K562 (cell line): ENCODE measurements around the gene ABCB9. TPM values are rescaled to one million over a fixed set of nuclear protein-coding genes. Genes with fewer than 3 reads are reported as not detected.
A peak's percentile ranks its signal among the peaks of the same experiment; 100 is the strongest.

Experiments
- CEBPB ChIP-seq: fragments of 450-650 bp; IDR thresholded peaks from 2 replicates; pipeline ENCODE4 v1.6.1; 2016; ENCODE audit warnings: missing genetic modification characterization, missing compliant biosample characterization
- CEBPG ChIP-seq, 3 experiments: fragments of 200-800 bp in 1 of 3; sonication (Bioruptor generic) in 1 of 3; sonication (generic) in 1 of 3; formaldehyde crosslinking in 1 of 3; IDR thresholded peaks in 2 of 3; conservative IDR thresholded peaks in 1 of 3; 2 replicates each; pipeline versions ENCODE4 v1.6.1 to v1.8.0; 2016 to 2022; ENCODE audit warnings: missing compliant biosample characterization in 2 of 3, missing genetic modification characterization in 2 of 3, mild to moderate bottlenecking in 1 of 3, missing genetic modification reagents in 1 of 3
- CHD1 ChIP-seq: fragments of 200-600 bp; sonication (generic); IDR thresholded peaks from one replicate; pipeline ENCODE4 v1.6.1; 2012; ENCODE audit warnings: mild to moderate bottlenecking, moderate library complexity, low read length, inconsistent platforms
- DPF2 ChIP-seq: fragments of 450-650 bp; IDR thresholded peaks from 2 replicates; pipeline ENCODE4 v1.6.1; 2016
- EP300 ChIP-seq: IDR thresholded peaks from 2 replicates; pipeline ENCODE4 v1.6.1; 2012; ENCODE audit warnings: low read length, improper control_type of control experiment
- ERF ChIP-seq: fragments of 450-650 bp; formaldehyde crosslinking; IDR thresholded peaks from 2 replicates; pipeline ENCODE4 v1.4.0; 2020; ENCODE audit warnings: mild to moderate bottlenecking, mixed read lengths
- ETV5 ChIP-seq: sonication (generic); formaldehyde crosslinking; IDR thresholded peaks from 2 replicates; pipeline ENCODE4 v1.4.0; 2020; ENCODE audit warnings: low read depth, mild to moderate bottlenecking, missing genetic modification reagents
- HNRNPL ChIP-seq: fragments of 200-400 bp; formaldehyde crosslinking; IDR thresholded peaks from 2 replicates; pipeline ENCODE4 v1.6.1; 2017; ENCODE audit warnings: low read depth, mild to moderate bottlenecking, low read length
- HNRNPLL ChIP-seq: fragments of 200-400 bp; formaldehyde crosslinking; IDR thresholded peaks from 2 replicates; pipeline ENCODE4 v1.6.1; 2017; ENCODE audit warnings: low read length, low read depth, mild to moderate bottlenecking; ENCODE audit not compliant: poor library complexity, severe bottlenecking
- KDM5B ChIP-seq: fragments of 200-600 bp; sonication (generic); IDR thresholded peaks from 2 replicates; pipeline ENCODE4 v1.6.1; 2012; ENCODE audit warnings: low read depth, mild to moderate bottlenecking, moderate library complexity, low read length, control low read depth, inconsistent platforms; ENCODE audit not compliant: insufficient replicate concordance
- MTA2 ChIP-seq: fragments of 450-650 bp; IDR thresholded peaks from 2 replicates; pipeline ENCODE4 v1.6.1; 2016; ENCODE audit warnings: low read depth
- NR2C1 ChIP-seq, 2 experiments: fragments of 450-650 bp; IDR thresholded peaks; 2 replicates each; pipeline ENCODE4 v1.6.1; 2017; ENCODE audit warnings: mild to moderate bottlenecking in 2 of 2, antibody characterized with exemption in 1 of 2, inconsistent platforms in 1 of 2, missing compliant biosample characterization in 1 of 2, missing genetic modification characterization in 1 of 2
- PHB ChIP-seq: fragments of 250-450 bp; sonication (Bioruptor Pico); IDR thresholded peaks from 2 replicates; pipeline ENCODE4 v1.5.0; 2021
- RNF2 ChIP-seq: sonication (generic); IDR thresholded peaks from 2 replicates; pipeline ENCODE4 v1.6.1; 2016
- SMARCE1 ChIP-seq: fragments of 450-650 bp; IDR thresholded peaks from 2 replicates; pipeline ENCODE4 v1.7.1; 2016; ENCODE audit warnings: mild to moderate bottlenecking
- SNIP1 ChIP-seq: fragments of 450-650 bp; IDR thresholded peaks from 2 replicates; pipeline ENCODE4 v1.7.1; 2017; ENCODE audit warnings: low read depth, mild to moderate bottlenecking
- SPI1 ChIP-seq: IDR thresholded peaks from 2 replicates; pipeline ENCODE4 v1.6.1; 2011; ENCODE audit warnings: low read depth, low read length, control low read depth, borderline replicate concordance
- TEAD1 ChIP-seq, 2 experiments: fragments of 450-650 bp in 1 of 2; sonication (generic) in 1 of 2; formaldehyde crosslinking; IDR thresholded peaks; 2 replicates each; pipeline versions ENCODE4 v1.4.0 to v1.8.0; 2020 to 2022; ENCODE audit warnings: mild to moderate bottlenecking in 2 of 2, missing genetic modification reagents in 1 of 2
- TEAD4 ChIP-seq, 2 experiments: sonication (generic) in 1 of 2; formaldehyde crosslinking in 1 of 2; IDR thresholded peaks; 2 replicates each; pipeline versions ENCODE4 v1.6.1 to v1.8.0; 2012 to 2022; ENCODE audit warnings: borderline replicate concordance in 1 of 2, inconsistent platforms in 1 of 2, low read length in 1 of 2, mild to moderate bottlenecking in 1 of 2, missing genetic modification reagents in 1 of 2
- ZFP36 ChIP-seq: fragments of 150-350 bp; IDR thresholded peaks from 2 replicates; pipeline ENCODE4 v1.6.1; 2018; ENCODE audit warnings: low read length, low read depth; ENCODE audit not compliant: partially characterized antibody
- ZNF217 ChIP-seq: sonication (generic); formaldehyde crosslinking; IDR thresholded peaks from 2 replicates; pipeline ENCODE4 v1.8.0; 2022; ENCODE audit warnings: mild to moderate bottlenecking, missing genetic modification reagents
- polyA plus RNA-seq, 8 experiments: library from polyadenylated mRNA; depleted of rRNA in 4 of 8; stranded (reverse) in 5 of 8; unstranded in 3 of 8; fragments of >200 nt; fragmentation: Nextera tagmentation in 2 of 8; fragmentation: Illumina TruSeq in 1 of 8; extraction: Ambion mirVana in 2 of 8; extraction: Trizol in 1 of 8; gene quantifications; 2 replicates each; pipeline versions ENCODE4 v1.2.1 to v1.2.3, GENCODE V29; 2011 to 2014; ENCODE audit warnings: inconsistent platforms in 1 of 8, missing spikeins in 1 of 8
- total RNA-seq, 7 experiments: library from RNA; depleted of rRNA in 6 of 7; stranded (reverse); fragments of >200 nt in 6 of 7; fragmentation: Illumina TruSeq in 2 of 7; extraction: Trizol in 2 of 7; gene quantifications; 2 replicates each; pipeline versions ENCODE4 v1.2.1 to v1.2.3, GENCODE V29; 2011 to 2021; ENCODE audit warnings: low replicate concordance in 1 of 7
- TF ChIP-seq, protein P1 (sequence below): fragments of 450-650 bp; formaldehyde crosslinking; IDR thresholded peaks from 2 replicates; pipeline ENCODE4 v1.4.0; 2022; ENCODE audit warnings: missing genetic modification characterization
- TF ChIP-seq, protein P2 (sequence below): fragments of 250-450 bp; sonication (Bioruptor Pico); IDR thresholded peaks from 2 replicates; pipeline ENCODE4 v1.5.1; 2021; ENCODE audit warnings: mild to moderate bottlenecking
- TF ChIP-seq, protein P3 (sequence below): sonication (generic); formaldehyde crosslinking; IDR thresholded peaks from 2 replicates; pipeline ENCODE4 v1.8.1; 2023; ENCODE audit warnings: mild to moderate bottlenecking, missing genetic modification reagents

ABCB9 gene
- total and polyA plus RNA-seq, 9 of the 15 experiments (the other 6 are each of a cell fraction or from before 2014, with no cell fraction given) = 0.20 to 12.6 (median 6.2) TPM

DNA sequence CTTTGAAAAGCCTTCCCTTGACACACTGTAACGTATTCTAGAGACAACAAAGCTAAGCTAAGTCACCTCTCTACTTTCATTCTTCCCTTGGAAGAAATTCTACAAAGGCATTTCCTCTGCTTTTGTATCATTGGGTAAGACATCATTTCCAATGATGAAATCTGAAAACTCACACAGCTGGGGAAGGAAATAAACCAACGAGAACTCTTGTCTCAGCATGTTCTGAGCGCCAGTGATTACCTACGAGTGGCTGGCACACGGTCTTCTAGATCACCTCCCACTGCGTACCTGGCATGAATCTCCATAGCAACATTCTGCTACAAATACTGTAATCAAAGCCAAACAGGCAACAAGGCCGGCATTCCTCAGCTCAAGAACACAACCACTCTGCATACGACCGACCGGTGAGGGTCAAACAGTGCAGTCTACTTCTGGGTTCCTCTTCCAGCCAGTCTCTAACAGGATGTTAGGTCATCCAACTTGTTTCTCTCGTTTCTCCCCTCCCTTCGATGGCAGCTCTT, 78.0 kb downstream of the ABCB9 start (continued):
- TF ChIP-seq SNIP1 = 0 out of 2 replicates have a peak, but pooled peaks have one; percentile 3
- no peak for TF ChIP-seq ZFP36
- no peak for TF ChIP-seq EP300
- peak; percentile 22; the same call in 1 of the 2 replicates for TF ChIP-seq NR2C1 (IDR thresholded peaks at IDR 0.05)
- peak; percentile 12; the same call in 1 of the 2 replicates for TF ChIP-seq NR2C1 (tag; IDR thresholded peaks at IDR 0.05)
- TF ChIP-seq CEBPB (tag) = peak; percentile 70
- no peak for TF ChIP-seq HNRNPLL
- no peak for TF ChIP-seq RNF2
- TF ChIP-seq CEBPG (CRISPR knock-in tag; IDR thresholded peaks at IDR 0.05) = no peak
- TF ChIP-seq CEBPG (tag; conservative IDR thresholded peaks at IDR 0.05 in 1 of 2, IDR thresholded peaks at IDR 0.05 in 1 of 2) = peak in 1 of 2 experiments; percentile 69; a peak in 2 of 4 replicates
- TF ChIP-seq TEAD4 (IDR thresholded peaks at IDR 0.05; ENCODE audit: low read length) = peak; percentile 65
- TF ChIP-seq TEAD4 (CRISPR knock-in tag; IDR thresholded peaks at IDR 0.05; ENCODE audit: borderline replicate concordance) = no peak
- TF ChIP-seq ZNF217 (CRISPR knock-in tag) = no peak
- no peak for TF ChIP-seq CHD1
- peak; percentile 49; the same call in 1 of the 2 replicates for TF ChIP-seq SMARCE1
- TF ChIP-seq, protein P1, sequence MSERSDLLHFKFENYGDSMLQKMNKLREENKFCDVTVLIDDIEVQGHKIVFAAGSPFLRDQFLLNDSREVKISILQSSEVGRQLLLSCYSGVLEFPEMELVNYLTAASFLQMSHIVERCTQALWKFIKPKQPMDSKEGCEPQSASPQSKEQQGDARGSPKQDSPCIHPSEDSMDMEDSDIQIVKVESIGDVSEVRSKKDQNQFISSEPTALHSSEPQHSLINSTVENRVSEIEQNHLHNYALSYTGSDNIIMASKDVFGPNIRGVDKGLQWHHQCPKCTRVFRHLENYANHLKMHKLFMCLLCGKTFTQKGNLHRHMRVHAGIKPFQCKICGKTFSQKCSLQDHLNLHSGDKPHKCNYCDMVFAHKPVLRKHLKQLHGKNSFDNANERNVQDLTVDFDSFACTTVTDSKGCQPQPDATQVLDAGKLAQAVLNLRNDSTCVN (CRISPR knock-in tag) = 0 out of 2 replicates have a peak, but pooled peaks have one; percentile 20
- TF ChIP-seq ETV5 (CRISPR knock-in tag) = peak; percentile 49; the same call in 1 of the 2 replicates
- TF ChIP-seq TEAD1 (CRISPR knock-in tag; IDR thresholded peaks at IDR 0.05) = peak in 1 of 2 experiments; percentile 14; a peak in 1 of 4 replicates
- no peak for TF ChIP-seq MTA2
- TF ChIP-seq HNRNPL = no peak
- 0 out of 2 replicates have a peak, but pooled peaks have one; percentile 44 for TF ChIP-seq DPF2
- TF ChIP-seq, protein P2, sequence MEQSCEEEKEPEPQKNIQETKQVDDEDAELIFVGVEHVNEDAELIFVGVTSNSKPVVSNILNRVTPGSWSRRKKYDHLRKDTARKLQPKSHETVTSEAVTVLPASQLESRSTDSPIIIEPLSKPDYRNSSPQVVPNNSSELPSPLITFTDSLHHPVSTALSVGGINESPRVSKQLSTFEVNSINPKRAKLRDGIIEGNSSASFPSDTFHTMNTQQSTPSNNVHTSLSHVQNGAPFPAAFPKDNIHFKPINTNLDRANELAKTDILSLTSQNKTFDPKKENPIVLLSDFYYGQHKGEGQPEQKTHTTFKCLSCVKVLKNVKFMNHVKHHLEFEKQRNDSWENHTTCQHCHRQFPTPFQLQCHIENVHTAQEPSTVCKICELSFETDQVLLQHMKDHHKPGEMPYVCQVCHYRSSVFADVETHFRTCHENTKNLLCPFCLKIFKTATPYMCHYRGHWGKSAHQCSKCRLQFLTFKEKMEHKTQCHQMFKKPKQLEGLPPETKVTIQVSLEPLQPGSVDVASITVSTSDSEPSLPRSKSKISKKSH (CRISPR knock-in tag) = no peak
- TF ChIP-seq PHB (CRISPR knock-in tag) = no peak
- TF ChIP-seq, protein P3, sequence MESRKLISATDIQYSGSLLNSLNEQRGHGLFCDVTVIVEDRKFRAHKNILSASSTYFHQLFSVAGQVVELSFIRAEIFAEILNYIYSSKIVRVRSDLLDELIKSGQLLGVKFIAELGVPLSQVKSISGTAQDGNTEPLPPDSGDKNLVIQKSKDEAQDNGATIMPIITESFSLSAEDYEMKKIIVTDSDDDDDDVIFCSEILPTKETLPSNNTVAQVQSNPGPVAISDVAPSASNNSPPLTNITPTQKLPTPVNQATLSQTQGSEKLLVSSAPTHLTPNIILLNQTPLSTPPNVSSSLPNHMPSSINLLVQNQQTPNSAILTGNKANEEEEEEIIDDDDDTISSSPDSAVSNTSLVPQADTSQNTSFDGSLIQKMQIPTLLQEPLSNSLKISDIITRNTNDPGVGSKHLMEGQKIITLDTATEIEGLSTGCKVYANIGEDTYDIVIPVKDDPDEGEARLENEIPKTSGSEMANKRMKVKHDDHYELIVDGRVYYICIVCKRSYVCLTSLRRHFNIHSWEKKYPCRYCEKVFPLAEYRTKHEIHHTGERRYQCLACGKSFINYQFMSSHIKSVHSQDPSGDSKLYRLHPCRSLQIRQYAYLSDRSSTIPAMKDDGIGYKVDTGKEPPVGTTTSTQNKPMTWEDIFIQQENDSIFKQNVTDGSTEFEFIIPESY (CRISPR knock-in tag) = no peak
- TF ChIP-seq SPI1 = peak; percentile 69; the same call in 1 of the 2 replicates
- TF ChIP-seq ERF (CRISPR knock-in tag) = 0 out of 2 replicates have a peak, but pooled peaks have one; percentile 47
- no peak for TF ChIP-seq KDM5B
